ENCODE data around the gene NOTCH2.
"Not testable (repeated sequence)": the region's sequence is repeated elsewhere in the genome, so short reads cannot be mapped to it uniquely, and the experiment has no call there.

The NOTCH2 gene

GRCh38 chr1:119988306-119989062 lies 81.0 kb downstream of the NOTCH2 start:
- H3K27me3 Mint-ChIP-seq = no peaks in the 10 kb centered on the region
- H3K4me1 Mint-ChIP-seq (ENCODE audit: low read depth) = peaks cover 40% of the 10 kb centered on the region
- peaks cover 23% of the 10 kb centered on the region for H3K36me3 Mint-ChIP-seq
- H3K4me3 Mint-ChIP-seq = peak overlapping the region; percentile 66
- H3K27ac Mint-ChIP-seq = peak overlapping the region; percentile 84
- H3K9me3 Mint-ChIP-seq (ENCODE audit: low read depth) = no peaks in the 10 kb centered on the region

- H3K4me3 Mint-ChIP-seq = peak overlapping the region; percentile 66
- H3K27ac Mint-ChIP-seq = peak overlapping the region; percentile 84
- H3K36me3 Mint-ChIP-seq = peaks cover 23% of the 10 kb centered on the region
- H3K9me3 Mint-ChIP-seq (ENCODE audit: low read depth) = no peaks in the 10 kb centered on the region
- H3K27me3 Mint-ChIP-seq = no peaks in the 10 kb centered on the region
- peaks cover 40% of the 10 kb centered on the region for H3K4me1 Mint-ChIP-seq (ENCODE audit: low read depth)
Measured at GRCh38 chr1:119987686-119988085, 81.8 kb downstream of the NOTCH2 start.

- Mint-ChIP-seq H3K27ac (peak overlapping the region; percentile 84), H3K4me3 (peak overlapping the region; percentile 57), H3K27me3 (no peaks in the 10 kb centered on the region), H3K4me1 (ENCODE audit: low read depth) (peaks cover 40% of the 10 kb centered on the region), H3K36me3 (peaks cover 23% of the 10 kb centered on the region), H3K9me3 (ENCODE audit: low read depth) (no peaks in the 10 kb centered on the region)
Measured at GRCh38 chr1:119987112-119987511, 82.3 kb downstream of the NOTCH2 start.

- Mint-ChIP-seq H3K9me3 (ENCODE audit: low read depth) (no peaks in the 10 kb centered on the region), H3K27me3 (no peaks in the 10 kb centered on the region), H3K4me3 (no peak overlapping the region), H3K4me1 (ENCODE audit: low read depth) (peaks cover 40% of the 10 kb centered on the region), H3K36me3 (peaks cover 23% of the 10 kb centered on the region), H3K27ac (no peak overlapping the region)
Measured at GRCh38 chr1:119986007-119986497, 83.4 kb downstream of the NOTCH2 start.

GRCh38 chr1:119984771-119985170 lies 84.7 kb downstream of the NOTCH2 start:
- Mint-ChIP-seq H3K27ac (peak overlapping the region; percentile 16), H3K36me3 (peaks cover 23% of the 10 kb centered on the region)

GRCh38 chr1:119981986-119982815 lies 87.3 kb downstream of the NOTCH2 start:
- Mint-ChIP-seq H3K4me3 (no peak overlapping the region), H3K9me3 (ENCODE audit: low read depth) (no peaks in the 10 kb centered on the region), H3K36me3 (peaks cover 27% of the 10 kb centered on the region), H3K4me1 (ENCODE audit: low read depth) (peaks cover 24% of the 10 kb centered on the region), H3K27ac (no peak overlapping the region), H3K27me3 (no peaks in the 10 kb centered on the region)

More at GRCh38 chr1:119984771-119985170, 84.7 kb downstream of the NOTCH2 start:
- no peaks in the 10 kb centered on the region for H3K9me3 Mint-ChIP-seq (ENCODE audit: low read depth)
- peaks cover 40% of the 10 kb centered on the region for H3K4me1 Mint-ChIP-seq (ENCODE audit: low read depth)
- H3K4me3 Mint-ChIP-seq = no peak overlapping the region
- no peaks in the 10 kb centered on the region for H3K27me3 Mint-ChIP-seq

GRCh38 chr1:119981496-119981895 lies 88.0 kb downstream of the NOTCH2 start:
- H3K9me3 Mint-ChIP-seq (ENCODE audit: low read depth) = no peaks in the 10 kb centered on the region
- no peak overlapping the region for H3K27ac Mint-ChIP-seq
- peaks cover 20% of the 10 kb centered on the region for H3K36me3 Mint-ChIP-seq
- peaks cover 17% of the 10 kb centered on the region for H3K4me1 Mint-ChIP-seq (ENCODE audit: low read depth)
- no peaks in the 10 kb centered on the region for H3K27me3 Mint-ChIP-seq
- no peak overlapping the region for H3K4me3 Mint-ChIP-seq

GRCh38 chr1:119978018-119978505 lies 91.4 kb downstream of the NOTCH2 start:
- H3K36me3 Mint-ChIP-seq = peaks cover 11% of the 10 kb centered on the region
- H3K4me3 Mint-ChIP-seq = no peak overlapping the region
- H3K27ac Mint-ChIP-seq = no peak overlapping the region
- peaks cover 4% of the 10 kb centered on the region for H3K4me1 Mint-ChIP-seq (ENCODE audit: low read depth)
- H3K9me3 Mint-ChIP-seq (ENCODE audit: low read depth) = no peaks in the 10 kb centered on the region
- no peaks in the 10 kb centered on the region for H3K27me3 Mint-ChIP-seq

- H3K27me3 Mint-ChIP-seq; H3K4me1 Mint-ChIP-seq (ENCODE audit: low read depth); H3K4me3 Mint-ChIP-seq; H3K9me3 Mint-ChIP-seq (ENCODE audit: low read depth); H3K27ac Mint-ChIP-seq: not testable (repeated sequence)
- H3K36me3 Mint-ChIP-seq = peaks cover 14% of the 10 kb centered on the region
Measured at GRCh38 chr1:119977113-119977736, 92.2 kb downstream of the NOTCH2 start.

- H3K27me3 Mint-ChIP-seq; H3K4me3 Mint-ChIP-seq; H3K27ac Mint-ChIP-seq; H3K9me3 Mint-ChIP-seq (ENCODE audit: low read depth); H3K4me1 Mint-ChIP-seq (ENCODE audit: low read depth): not testable (repeated sequence)
- H3K36me3 Mint-ChIP-seq = peaks cover 19% of the 10 kb centered on the region
Measured at GRCh38 chr1:119975582-119976254, 93.7 kb downstream of the NOTCH2 start.

- Mint-ChIP-seq H3K4me1 (ENCODE audit: low read depth) (peaks cover 4% of the 10 kb centered on the region), H3K27me3 (no peaks in the 10 kb centered on the region), H3K4me3 (no peak overlapping the region), H3K9me3 (ENCODE audit: low read depth) (no peaks in the 10 kb centered on the region), H3K36me3 (peaks cover 19% of the 10 kb centered on the region), H3K27ac (no peak overlapping the region)
Measured at GRCh38 chr1:119975006-119975405, 94.5 kb downstream of the NOTCH2 start.

GRCh38 chr1:119974013-119974412 lies 95.4 kb downstream of the NOTCH2 start:
- H3K27me3 Mint-ChIP-seq = no peaks in the 10 kb centered on the region
- peaks cover 4% of the 10 kb centered on the region for H3K4me1 Mint-ChIP-seq (ENCODE audit: low read depth)
- H3K9me3 Mint-ChIP-seq (ENCODE audit: low read depth) = no peaks in the 10 kb centered on the region
- H3K36me3 Mint-ChIP-seq = peaks cover 20% of the 10 kb centered on the region
- no peak overlapping the region for H3K27ac Mint-ChIP-seq
- H3K4me3 Mint-ChIP-seq = no peak overlapping the region

GRCh38 chr1:119971710-119972570 lies 97.5 kb downstream of the NOTCH2 start:
- no peak overlapping the region for H3K27ac Mint-ChIP-seq
- H3K27me3 Mint-ChIP-seq = no peaks in the 10 kb centered on the region
- peaks cover 24% of the 10 kb centered on the region for H3K36me3 Mint-ChIP-seq
- peaks cover 4% of the 10 kb centered on the region for H3K4me1 Mint-ChIP-seq (ENCODE audit: low read depth)
- no peak overlapping the region for H3K4me3 Mint-ChIP-seq
- H3K9me3 Mint-ChIP-seq (ENCODE audit: low read depth) = no peaks in the 10 kb centered on the region

GRCh38 chr1:119968601-119969000 lies 100.9 kb downstream of the NOTCH2 start:
- no peak overlapping the region for H3K4me3 Mint-ChIP-seq
- H3K27me3 Mint-ChIP-seq = no peaks in the 10 kb centered on the region
- H3K4me1 Mint-ChIP-seq (ENCODE audit: low read depth) = peaks cover 4% of the 10 kb centered on the region
- no peaks in the 10 kb centered on the region for H3K9me3 Mint-ChIP-seq (ENCODE audit: low read depth)
- peaks cover 34% of the 10 kb centered on the region for H3K36me3 Mint-ChIP-seq
- H3K27ac Mint-ChIP-seq = no peak overlapping the region
